ENCODE results near the gene METTL24.

DNA sequence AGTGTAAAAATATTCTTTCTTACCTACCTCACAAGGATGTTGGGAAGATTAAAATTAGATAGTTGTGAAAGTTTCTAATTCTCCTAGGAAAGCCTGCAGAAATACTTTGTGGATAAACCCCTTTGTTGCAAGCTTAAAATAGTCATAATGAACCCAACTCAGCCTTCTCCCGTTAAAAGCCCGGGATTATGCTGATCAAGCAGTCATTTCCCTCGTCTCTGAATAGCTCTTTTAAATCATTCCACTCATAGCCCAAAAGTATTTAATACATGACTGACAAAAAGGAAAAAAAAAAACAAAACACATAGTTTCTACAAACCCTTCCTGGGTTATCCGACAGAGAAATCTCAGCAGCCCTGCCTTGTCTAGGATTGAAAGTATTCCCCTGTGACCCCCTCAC, 10.9 kb upstream of the METTL24 start:
- TF ChIP-seq, protein P1, sequence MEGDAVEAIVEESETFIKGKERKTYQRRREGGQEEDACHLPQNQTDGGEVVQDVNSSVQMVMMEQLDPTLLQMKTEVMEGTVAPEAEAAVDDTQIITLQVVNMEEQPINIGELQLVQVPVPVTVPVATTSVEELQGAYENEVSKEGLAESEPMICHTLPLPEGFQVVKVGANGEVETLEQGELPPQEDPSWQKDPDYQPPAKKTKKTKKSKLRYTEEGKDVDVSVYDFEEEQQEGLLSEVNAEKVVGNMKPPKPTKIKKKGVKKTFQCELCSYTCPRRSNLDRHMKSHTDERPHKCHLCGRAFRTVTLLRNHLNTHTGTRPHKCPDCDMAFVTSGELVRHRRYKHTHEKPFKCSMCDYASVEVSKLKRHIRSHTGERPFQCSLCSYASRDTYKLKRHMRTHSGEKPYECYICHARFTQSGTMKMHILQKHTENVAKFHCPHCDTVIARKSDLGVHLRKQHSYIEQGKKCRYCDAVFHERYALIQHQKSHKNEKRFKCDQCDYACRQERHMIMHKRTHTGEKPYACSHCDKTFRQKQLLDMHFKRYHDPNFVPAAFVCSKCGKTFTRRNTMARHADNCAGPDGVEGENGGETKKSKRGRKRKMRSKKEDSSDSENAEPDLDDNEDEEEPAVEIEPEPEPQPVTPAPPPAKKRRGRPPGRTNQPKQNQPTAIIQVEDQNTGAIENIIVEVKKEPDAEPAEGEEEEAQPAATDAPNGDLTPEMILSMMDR (IDR thresholded peaks at IDR 0.05), result no peak
- TF ChIP-seq POLR2A (IDR thresholded peaks at IDR 0.05), result no peak
